ENCODE data around the gene PAGR1. TPM values are rescaled to one million over a fixed set of nuclear protein-coding genes. Genes with fewer than 3 reads are reported as not detected.
"Not testable (repeated sequence)": the region's sequence is repeated elsewhere in the genome, so short reads cannot be mapped to it uniquely, and the experiment has no call there.

Gene PAGR1
- total RNA-seq, 1 donor from 2014 or later = 30.1 TPM

DNA sequence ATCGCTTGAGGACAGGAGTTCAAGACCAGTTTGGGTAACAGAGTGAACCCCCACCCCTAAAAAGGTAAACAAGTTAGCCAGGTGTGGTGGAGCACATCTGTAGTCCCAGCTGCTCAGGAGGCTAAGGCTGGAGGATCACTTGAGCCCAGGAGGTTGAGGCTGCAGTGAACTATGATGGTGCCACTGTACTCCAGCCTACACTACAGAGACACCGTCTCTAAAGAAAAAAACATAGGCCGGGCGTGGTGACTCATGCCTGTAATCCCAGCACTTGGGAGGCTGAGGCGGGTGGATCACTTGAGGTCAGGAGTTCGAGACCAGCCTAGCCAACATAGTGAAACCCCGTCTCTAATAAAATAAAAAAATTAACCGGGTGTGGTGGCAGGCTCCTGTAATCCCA, 53.1 kb downstream of the PAGR1 start:
- not testable (repeated sequence) for DNase-seq

Other genes starting within 250 kb of the PAGR1 start
- not detected in 2 replicates for gene SPN, start 152.9 kb upstream of the PAGR1 start, total RNA-seq
- 0.28 and 1.0 TPM in 2 replicates for gene QPRT, start 137.0 kb upstream of the PAGR1 start, total RNA-seq
- gene C16orf54, start 70.2 kb upstream of the PAGR1 start, total RNA-seq = not detected in 2 replicates
- not detected in 2 replicates for gene ZG16, start 37.9 kb upstream of the PAGR1 start, total RNA-seq
- gene KIF22, start 25.4 kb upstream of the PAGR1 start, total RNA-seq = 26.7 and 76.9 TPM in 2 replicates
- 130 and 265 TPM in 2 replicates for gene MAZ, start 9.6 kb upstream of the PAGR1 start, total RNA-seq
- gene PRRT2, start 4.0 kb upstream of the PAGR1 start, total RNA-seq = 0.68 TPM in 1 of 2 replicates, not detected in the other
- 222 and 262 TPM in 2 replicates for gene MVP, start 4.3 kb downstream of the PAGR1 start, total RNA-seq
- 107 and 117 TPM in 2 replicates for gene CDIPT, start 47.1 kb downstream of the PAGR1 start, total RNA-seq
- gene SEZ6L2, start 83.4 kb downstream of the PAGR1 start, total RNA-seq = 0.68 and 2.2 TPM in 2 replicates
- gene ASPHD1, start 84.3 kb downstream of the PAGR1 start, total RNA-seq = 0.47 TPM in 1 of 2 replicates, not detected in the other
- 7.7 and 15.7 TPM in 2 replicates for gene KCTD13, start 110.1 kb downstream of the PAGR1 start, total RNA-seq
- 61.6 and 125 TPM in 2 replicates for gene TMEM219, start 145.9 kb downstream of the PAGR1 start, total RNA-seq
- gene TAOK2, start 157.7 kb downstream of the PAGR1 start, total RNA-seq = 159 and 160 TPM in 2 replicates
- 6.3 and 9.3 TPM in 2 replicates for gene HIRIP3, start 179.5 kb downstream of the PAGR1 start, total RNA-seq
- gene INO80E, start 180.1 kb downstream of the PAGR1 start, total RNA-seq = 21.4 and 22.3 TPM in 2 replicates
- gene DOC2A, start 194.9 kb downstream of the PAGR1 start, total RNA-seq = 0.47 and 2.0 TPM in 2 replicates
- not detected in 2 replicates for gene C16orf92, start 207.0 kb downstream of the PAGR1 start, total RNA-seq
- gene TLCD3B, start 215.1 kb downstream of the PAGR1 start, total RNA-seq = 0.47 TPM in 1 of 2 replicates, not detected in the other
- gene ALDOA, start 249.6 kb downstream of the PAGR1 start, total RNA-seq = 286 and 586 TPM in 2 replicates

Data from dermis blood vessel endothelial cell (primary cell).